GM12891 (cell line): ENCODE measurements around the gene SLC25A22.
A peak's percentile ranks its signal among the peaks of the same experiment; 100 is the strongest.

ENCODE experiments used
- DNase-seq: peaks from one replicate; pipeline ENCODE4 v3.0.0; 2011; ENCODE audit warnings: low spot score; ENCODE audit not compliant: insufficient read length
- FAIRE-seq: peaks from 2 replicates; lab custom pipeline; 2011; peaks lifted over from hg19 to GRCh38; lab: Jason Lieb, UNC
- PAX5 ChIP-seq: IDR thresholded peaks from 2 replicates; pipeline ENCODE4 v1.6.1; 2011; ENCODE audit warnings: low read length, moderate library complexity, mild to moderate bottlenecking; ENCODE audit not compliant: insufficient read depth, severe bottlenecking
- POLR2A ChIP-seq: IDR thresholded peaks from 2 replicates; pipeline ENCODE4 v1.6.1; 2011; ENCODE audit warnings: low read depth, low read length, control low read depth
- POLR2AphosphoS5 ChIP-seq: IDR thresholded peaks from 2 replicates; pipeline ENCODE4 v1.6.1; 2011; ENCODE audit warnings: low read depth, low read length, control low read depth
- POU2F2 ChIP-seq: IDR thresholded peaks from 2 replicates; pipeline ENCODE4 v1.6.1; 2011; ENCODE audit warnings: low read depth, mild to moderate bottlenecking, control low read depth, low read length, moderate library complexity
- SPI1 ChIP-seq: IDR thresholded peaks from 2 replicates; pipeline ENCODE4 v1.6.1; 2011; ENCODE audit warnings: low read depth, low read length, control low read depth
- TAF1 ChIP-seq: IDR thresholded peaks from 2 replicates; pipeline ENCODE4 v1.6.1; 2011; ENCODE audit warnings: low read depth, low read length, control low read depth

SLC25A22 gene

GRCh38 chr11:823441-824291, 25.6 kb upstream of the SLC25A22 start:
- FAIRE-seq, result no peak
- TF ChIP-seq POLR2AphosphoS5, result no peak
- TF ChIP-seq SPI1, result no peak
- TF ChIP-seq POU2F2, result no peak
- no peak for TF ChIP-seq POLR2A
- no peak for TF ChIP-seq PAX5
- no peak for TF ChIP-seq TAF1
- DNase-seq, result no peak

GRCh38 chr11:821512-822371, 23.7 kb upstream of the SLC25A22 start:
- TF ChIP-seq SPI1 (no peak), POLR2AphosphoS5 (no peak), TAF1 (no peak), PAX5 (no peak), POU2F2 (no peak), POLR2A (no peak)
- no peak for FAIRE-seq

GRCh38 chr11:820655-821511, 22.8 kb upstream of the SLC25A22 start:
- no peak for FAIRE-seq

More at GRCh38 chr11:821512-822371, 23.7 kb upstream of the SLC25A22 start:
- no peak for DNase-seq

GRCh38 chr11:819943-820649, 22.0 kb upstream of the SLC25A22 start:
- DNase-seq, result peak; percentile 92
- TF ChIP-seq TAF1 (0 out of 2 replicates have a peak, but pooled peaks have one; percentile 10), POLR2AphosphoS5 (no peak)
- no peak for FAIRE-seq

More at GRCh38 chr11:820655-821511, 22.8 kb upstream of the SLC25A22 start:
- DNase-seq, result no peak
- TF ChIP-seq POU2F2 (no peak), SPI1 (no peak), TAF1 (no peak), POLR2A (no peak), PAX5 (no peak), POLR2AphosphoS5 (no peak)

GRCh38 chr11:819129-819931, 21.2 kb upstream of the SLC25A22 start:
- TF ChIP-seq TAF1 (peak; percentile 24; the same call in 1 of the 2 replicates), SPI1 (no peak), POLR2A (peak; percentile 43; the same call in 1 of the 2 replicates), POLR2AphosphoS5 (peak; percentile 59; the same call in 1 of the 2 replicates), POU2F2 (no peak), PAX5 (no peak)
- FAIRE-seq (peak; percentile 97), DNase-seq (peak; percentile 89)

GRCh38 chr11:818396-819128, 20.5 kb upstream of the SLC25A22 start, which contains the start of gene PNPLA2:
Gene PNPLA2, plus strand, starts transcription at chr11:818914. Its CDS starts 805 bp downstream, at chr11:819719.
- DNase-seq, result no peak
- FAIRE-seq, result no peak

GRCh38 chr11:816433-816779, 18.3 kb upstream of the SLC25A22 start:
- FAIRE-seq (no peak), DNase-seq (no peak)
- TF ChIP-seq POLR2A, result no peak
- TF ChIP-seq POLR2AphosphoS5, result no peak
- TF ChIP-seq TAF1, result no peak
- TF ChIP-seq SPI1, result no peak
- TF ChIP-seq POU2F2, result no peak
- TF ChIP-seq PAX5, result no peak

More at GRCh38 chr11:818396-819128, 20.5 kb upstream of the SLC25A22 start, which contains the start of gene PNPLA2:
- no peak for TF ChIP-seq POLR2A
- TF ChIP-seq POU2F2, result no peak
- TF ChIP-seq TAF1, result no peak
- no peak for TF ChIP-seq POLR2AphosphoS5
- TF ChIP-seq SPI1, result no peak
- TF ChIP-seq PAX5, result no peak
